Neural cell (in vitro differentiated cells): ENCODE data around the gene DIP2C.

Experiments used
- EZH2 ChIP-seq: fragments of 200-600, 300-800 bp; shearing (Covaris generic), sonication (generic); IDR thresholded peaks from 2 replicates; pipeline ENCODE4 v1.6.1; 2014; ENCODE audit warnings: antibody characterized with exemption, low read length, borderline replicate concordance, mild to moderate bottlenecking; ENCODE audit not compliant: insufficient read depth, poor library complexity, severe bottlenecking
- MXI1 ChIP-seq: fragments of 450-650 bp; conservative IDR thresholded peaks from 2 replicates; pipeline ENCODE4 v1.6.1; 2014; ENCODE audit warnings: antibody characterized with exemption, mild to moderate bottlenecking; ENCODE audit not compliant: poor library complexity, severe bottlenecking
- POLR2AphosphoS5 ChIP-seq: IDR thresholded peaks from 2 replicates; pipeline ENCODE4 v1.6.1; 2012
- RAD21 ChIP-seq: fragments of 450-650 bp; conservative IDR thresholded peaks from 2 replicates; pipeline ENCODE4 v1.6.1; 2014; ENCODE audit warnings: antibody characterized with exemption, mild to moderate bottlenecking, moderate library complexity
- SMC3 ChIP-seq: fragments of 450-650 bp; conservative IDR thresholded peaks from 2 replicates; pipeline ENCODE4 v1.6.1; 2014; ENCODE audit warnings: antibody characterized with exemption, mild to moderate bottlenecking, moderate library complexity; ENCODE audit not compliant: poor library complexity
- TAF1 ChIP-seq: IDR thresholded peaks from 2 replicates; pipeline ENCODE4 v1.6.1; 2012; ENCODE audit warnings: low read depth
- TF ChIP-seq, protein P1 (sequence below): fragments of 450-650 bp; IDR thresholded peaks from 2 replicates; pipeline ENCODE4 v1.5.1; 2014; ENCODE audit warnings: antibody characterized with exemption, mild to moderate bottlenecking, moderate library complexity; ENCODE audit not compliant: poor library complexity, severe bottlenecking

DNA sequence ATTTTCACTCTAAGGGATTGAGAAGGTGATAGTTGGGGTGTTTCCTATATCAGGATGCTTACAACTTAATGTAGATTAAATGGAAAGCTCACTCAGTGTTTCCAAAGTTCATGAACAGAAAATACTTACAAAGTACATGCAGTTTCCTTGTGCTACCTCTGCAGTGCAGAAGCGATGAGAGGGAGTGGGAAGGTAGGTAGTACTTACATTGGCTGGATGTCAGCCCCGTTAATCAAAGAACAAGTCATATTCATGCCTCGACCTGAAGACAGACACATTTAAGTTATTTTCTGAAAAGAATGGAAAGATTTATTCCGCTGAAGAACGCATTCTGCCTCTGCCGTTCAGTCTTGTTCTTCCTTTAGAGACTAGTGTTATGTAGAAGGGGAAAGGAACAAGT, 461.1 kb downstream of the DIP2C start:
- TF ChIP-seq, protein P1, sequence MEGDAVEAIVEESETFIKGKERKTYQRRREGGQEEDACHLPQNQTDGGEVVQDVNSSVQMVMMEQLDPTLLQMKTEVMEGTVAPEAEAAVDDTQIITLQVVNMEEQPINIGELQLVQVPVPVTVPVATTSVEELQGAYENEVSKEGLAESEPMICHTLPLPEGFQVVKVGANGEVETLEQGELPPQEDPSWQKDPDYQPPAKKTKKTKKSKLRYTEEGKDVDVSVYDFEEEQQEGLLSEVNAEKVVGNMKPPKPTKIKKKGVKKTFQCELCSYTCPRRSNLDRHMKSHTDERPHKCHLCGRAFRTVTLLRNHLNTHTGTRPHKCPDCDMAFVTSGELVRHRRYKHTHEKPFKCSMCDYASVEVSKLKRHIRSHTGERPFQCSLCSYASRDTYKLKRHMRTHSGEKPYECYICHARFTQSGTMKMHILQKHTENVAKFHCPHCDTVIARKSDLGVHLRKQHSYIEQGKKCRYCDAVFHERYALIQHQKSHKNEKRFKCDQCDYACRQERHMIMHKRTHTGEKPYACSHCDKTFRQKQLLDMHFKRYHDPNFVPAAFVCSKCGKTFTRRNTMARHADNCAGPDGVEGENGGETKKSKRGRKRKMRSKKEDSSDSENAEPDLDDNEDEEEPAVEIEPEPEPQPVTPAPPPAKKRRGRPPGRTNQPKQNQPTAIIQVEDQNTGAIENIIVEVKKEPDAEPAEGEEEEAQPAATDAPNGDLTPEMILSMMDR = no peak
- TF ChIP-seq POLR2AphosphoS5 (no peak), EZH2 (no peak), RAD21 (no peak), MXI1 (no peak), TAF1 (no peak), SMC3 (no peak)
